HS-5 (cell line): ENCODE measurements around the gene REXO4.

ENCODE experiments used
- DNase-seq: peaks from one replicate; pipeline ENCODE4 v3.0.0-alpha.2; 2012; ENCODE audit warnings: low read depth

REXO4 gene

DNA sequence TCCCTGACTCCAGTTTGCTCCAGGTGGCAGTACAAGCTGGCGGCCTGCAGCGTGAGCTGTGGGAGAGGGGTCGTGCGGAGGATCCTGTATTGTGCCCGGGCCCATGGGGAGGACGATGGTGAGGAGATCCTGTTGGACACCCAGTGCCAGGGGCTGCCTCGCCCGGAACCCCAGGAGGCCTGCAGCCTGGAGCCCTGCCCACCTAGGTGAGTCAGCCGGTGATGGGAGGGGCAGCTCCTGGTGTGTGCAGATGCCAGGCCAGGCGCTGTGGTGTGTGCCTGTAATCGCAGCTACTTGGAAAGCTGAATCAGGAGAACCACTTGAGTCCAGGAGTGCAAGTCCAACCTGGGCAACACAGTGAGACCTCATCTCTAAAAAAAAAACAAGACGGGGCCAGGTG is 31.9 kb upstream of the REXO4 start:
- no peak for DNase-seq

DNA sequence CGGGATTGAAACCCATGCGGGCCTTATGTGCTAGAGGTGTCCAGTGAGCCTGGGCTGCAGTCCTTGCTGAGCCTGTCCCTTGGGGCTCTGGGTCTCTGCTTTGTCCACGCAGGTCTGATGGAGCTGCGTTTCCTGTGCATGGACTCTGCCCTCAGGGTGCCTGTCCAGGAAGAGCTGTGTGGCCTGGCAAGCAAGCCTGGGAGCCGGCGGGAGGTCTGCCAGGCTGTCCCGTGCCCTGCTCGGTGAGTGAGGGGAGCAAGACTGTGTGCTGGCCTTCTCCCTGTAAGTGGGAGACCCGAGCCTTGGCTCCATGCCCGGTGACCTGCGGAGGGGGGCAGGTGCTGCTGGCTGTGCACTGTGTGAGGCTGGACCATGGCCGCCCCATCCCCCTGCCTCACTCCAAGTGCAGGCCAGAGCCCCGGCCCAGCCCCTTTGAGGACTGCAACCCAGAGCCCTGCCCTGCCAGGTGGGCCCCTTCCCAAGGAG is 30.7 kb upstream of the REXO4 start:
- no peak for DNase-seq

DNA sequence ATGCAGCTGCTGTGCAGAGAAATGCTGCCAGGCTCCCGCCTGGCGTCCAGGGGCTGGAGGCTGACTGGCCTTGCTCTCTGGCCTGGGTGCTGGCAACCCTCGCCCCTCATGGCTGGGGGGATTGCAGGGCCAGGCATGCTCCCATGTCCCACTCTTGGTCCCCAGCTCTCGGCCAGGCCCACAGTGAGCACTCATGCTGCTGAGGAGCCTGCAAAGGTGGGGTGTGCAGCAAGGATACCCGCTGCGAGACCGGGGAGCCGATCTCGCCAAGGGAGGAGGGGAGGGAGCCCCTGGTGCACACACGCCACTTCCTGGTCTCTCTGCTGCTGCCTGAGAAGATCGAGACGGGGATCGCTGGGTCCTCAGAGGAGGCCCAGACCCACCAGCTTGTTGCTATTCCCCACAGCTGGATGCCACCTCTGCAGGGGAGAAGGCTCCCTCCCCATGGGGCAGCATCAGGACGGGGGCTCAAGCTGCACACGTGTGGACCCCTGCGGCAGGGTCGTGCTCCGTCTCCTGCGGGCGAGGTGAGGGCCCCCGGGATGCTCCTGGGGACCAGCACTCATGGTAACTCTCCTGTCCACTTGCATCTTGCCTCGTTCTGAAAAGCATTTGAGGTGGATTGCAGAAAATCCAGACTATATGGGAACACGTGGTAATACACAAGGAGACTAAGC is 27.6 kb upstream of the REXO4 start:
- DNase-seq: no peak

DNA sequence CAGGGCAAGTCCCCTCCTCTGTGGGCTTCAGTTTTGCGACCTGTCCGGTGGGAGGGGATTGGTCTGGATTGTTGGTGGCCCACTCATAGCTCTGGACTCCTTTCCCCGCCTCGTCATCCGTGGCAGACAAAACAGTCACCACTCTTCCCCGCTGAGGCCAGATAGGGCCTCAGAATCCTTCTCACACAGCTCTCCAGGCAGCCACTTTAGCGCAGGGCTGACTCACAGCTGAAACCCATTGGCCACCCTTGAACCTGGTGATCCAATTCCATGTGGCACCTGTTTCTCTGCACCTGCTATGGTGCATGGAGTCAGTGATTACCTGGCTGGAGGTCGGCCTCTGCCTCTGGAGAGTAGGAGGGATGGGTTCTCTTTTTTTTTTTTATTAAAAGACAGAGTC is 26.2 kb upstream of the REXO4 start:
- DNase-seq: no peak

DNA sequence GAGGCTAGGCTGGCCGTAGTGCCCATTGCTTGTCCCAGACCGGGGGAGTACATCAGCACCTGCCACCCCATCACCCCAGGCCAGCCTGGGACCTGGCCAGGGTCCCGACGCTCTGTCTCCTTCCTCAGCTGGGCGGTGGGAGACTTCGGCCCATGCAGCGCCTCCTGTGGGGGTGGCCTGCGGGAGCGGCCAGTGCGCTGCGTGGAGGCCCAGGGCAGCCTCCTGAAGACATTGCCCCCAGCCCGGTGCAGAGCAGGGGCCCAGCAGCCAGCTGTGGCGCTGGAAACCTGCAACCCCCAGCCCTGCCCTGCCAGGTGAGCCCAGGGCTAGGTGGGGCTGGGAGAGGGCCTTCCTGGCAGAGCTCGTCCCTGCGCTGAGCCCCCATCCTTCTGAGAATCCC is 25.4 kb upstream of the REXO4 start:
- no peak for DNase-seq

DNA sequence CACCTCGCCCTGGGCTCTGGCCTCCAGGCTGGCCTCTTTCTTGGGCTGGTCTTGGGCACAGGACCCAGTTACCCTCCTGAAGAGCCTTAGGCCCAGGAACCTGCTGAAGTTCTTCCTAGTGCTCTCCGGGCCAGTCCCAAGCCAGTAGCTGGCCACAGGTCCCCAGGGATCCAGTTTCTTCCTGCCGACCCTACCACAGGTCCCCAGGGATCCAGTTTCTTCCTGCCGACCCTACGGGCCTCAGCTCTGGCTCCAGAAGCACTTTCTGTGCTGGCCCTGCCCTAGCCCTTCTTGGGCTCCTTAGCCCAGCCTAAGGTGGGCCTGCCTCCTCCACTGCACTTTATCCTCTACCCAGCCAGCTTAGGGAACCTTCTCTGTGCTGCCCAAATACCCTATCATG is 23.8 kb upstream of the REXO4 start:
- DNase-seq: no peak

DNA sequence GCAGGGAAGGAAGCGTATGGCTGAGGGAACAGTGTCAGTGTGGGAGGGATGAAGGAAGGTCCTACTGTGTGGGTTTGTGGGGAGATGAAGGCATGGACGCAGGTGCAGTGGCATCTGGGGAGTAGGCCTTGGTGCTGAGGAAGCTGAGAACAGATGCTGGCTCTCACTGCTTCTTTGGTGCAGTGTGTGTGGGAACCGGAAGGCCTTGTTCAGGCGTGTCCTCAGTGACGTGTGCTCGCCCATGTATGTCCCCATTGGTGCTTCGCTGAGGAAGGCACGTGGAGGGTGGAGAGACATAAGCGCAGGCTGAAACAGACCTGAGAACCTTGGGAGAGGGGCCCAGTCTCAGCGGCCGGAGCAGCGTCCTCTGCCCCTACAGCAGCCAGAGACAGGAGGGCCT is 23.1 kb upstream of the REXO4 start:
- no peak for DNase-seq

DNA sequence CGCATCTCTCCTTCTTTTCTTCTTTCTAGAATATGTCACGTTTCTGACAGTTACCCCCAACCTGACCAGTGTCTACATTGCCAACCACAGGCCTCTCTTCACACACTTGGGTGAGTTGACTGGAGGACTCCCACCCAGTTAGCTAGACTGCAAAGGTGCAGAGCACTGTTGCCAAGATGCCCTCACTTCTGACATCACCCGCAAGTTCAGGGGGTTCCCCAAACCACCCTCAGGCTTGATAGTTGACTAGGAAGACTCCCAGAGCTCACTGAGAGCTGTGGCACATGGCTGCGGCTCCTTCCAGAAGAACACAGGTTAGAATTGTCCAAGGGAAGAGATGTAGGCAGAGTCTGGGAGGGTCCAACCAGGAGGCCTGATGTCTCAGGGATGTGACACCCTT is 21.5 kb upstream of the REXO4 start:
- DNase-seq: no peak

DNA sequence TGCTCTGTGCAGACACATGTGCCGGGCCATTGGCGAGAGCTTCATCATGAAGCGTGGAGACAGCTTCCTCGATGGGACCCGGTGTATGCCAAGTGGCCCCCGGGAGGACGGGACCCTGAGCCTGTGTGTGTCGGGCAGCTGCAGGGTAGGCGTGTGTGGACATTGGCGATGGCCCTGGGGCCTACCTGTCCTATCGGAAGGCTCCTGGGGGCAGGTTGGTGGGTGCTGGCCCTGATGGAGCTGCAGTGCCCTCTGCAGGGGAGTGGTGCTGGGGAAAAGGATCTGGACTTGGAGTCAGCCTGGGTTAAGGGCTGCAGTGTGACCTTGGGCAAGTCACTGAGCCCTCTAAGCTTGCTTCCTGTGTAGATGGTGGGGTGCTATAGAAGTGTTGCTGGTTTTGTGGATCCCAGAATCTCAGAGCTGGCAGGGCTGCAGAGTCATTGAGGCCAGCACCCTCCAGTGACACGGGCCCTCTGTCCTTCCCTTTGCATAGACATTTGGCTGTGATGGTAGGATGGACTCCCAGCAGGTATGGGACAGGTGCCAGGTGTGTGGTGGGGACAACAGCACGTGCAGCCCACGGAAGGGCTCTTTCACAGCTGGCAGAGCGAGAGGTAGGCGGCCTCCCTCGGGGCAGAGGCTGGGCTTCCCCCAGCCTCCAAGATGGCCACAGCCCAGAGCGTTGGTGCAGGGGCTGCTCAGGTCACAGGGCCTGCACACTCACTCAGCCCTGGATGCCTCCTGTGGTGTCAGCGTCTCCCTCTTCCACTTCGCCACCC is 20.1 kb upstream of the REXO4 start:
- DNase-seq: no peak

DNA sequence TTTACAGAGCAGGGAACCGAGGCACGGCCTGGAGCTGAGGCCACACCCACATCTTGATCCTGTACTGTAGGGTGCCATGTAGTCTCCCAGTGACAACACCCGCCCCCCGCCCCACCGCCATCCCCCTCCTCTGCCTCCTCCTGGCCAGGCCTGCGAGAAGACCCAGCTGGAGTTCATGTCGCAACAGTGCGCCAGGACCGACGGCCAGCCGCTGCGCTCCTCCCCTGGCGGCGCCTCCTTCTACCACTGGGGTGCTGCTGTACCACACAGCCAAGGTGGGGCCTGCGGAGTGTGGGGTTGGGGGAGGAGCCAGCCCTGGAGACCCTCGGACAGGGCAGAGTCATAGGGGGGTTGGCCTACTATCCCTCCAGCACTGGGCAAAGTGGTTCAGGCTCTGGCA is 18.9 kb upstream of the REXO4 start:
- no peak for DNase-seq

DNA sequence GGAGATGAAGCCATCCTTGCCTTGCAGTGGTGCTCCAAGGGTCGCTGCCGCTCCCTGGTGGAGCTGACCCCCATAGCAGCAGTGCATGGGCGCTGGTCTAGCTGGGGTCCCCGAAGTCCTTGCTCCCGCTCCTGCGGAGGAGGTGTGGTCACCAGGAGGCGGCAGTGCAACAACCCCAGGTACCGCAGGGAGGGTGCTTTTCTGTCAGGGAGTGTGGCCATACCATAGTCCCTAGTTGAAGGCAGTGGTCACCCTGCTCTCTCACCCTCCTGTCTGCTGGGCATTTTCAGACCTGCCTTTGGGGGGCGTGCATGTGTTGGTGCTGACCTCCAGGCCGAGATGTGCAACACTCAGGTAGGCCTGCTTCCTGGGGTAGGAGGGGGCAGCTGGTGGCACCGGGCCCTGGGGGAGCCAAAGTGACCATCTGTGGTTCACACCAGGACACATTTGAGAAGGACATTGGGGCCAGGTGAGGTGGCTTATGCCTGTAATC is 15.6 kb upstream of the REXO4 start:
- DNase-seq: no peak

DNA sequence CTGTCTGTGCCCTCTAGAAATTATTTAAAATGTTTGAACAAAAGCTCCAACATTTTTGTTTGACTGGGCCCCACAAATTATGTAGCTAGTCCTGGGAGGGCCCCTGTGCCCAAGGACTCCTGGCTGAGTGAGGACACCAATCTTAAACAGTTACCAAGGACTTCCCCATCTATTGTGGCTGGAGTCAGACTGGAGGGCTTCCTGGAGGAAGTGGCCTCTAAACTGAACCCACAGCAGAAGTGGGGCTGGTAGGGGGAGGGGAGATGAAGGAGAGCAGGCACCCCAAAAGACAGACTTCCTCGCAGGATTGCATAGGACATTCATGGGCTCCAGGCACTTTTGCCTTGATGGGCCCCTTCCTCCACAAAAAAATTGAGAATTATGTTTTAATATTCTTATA is 12.4 kb upstream of the REXO4 start:
- DNase-seq: no peak

DNA sequence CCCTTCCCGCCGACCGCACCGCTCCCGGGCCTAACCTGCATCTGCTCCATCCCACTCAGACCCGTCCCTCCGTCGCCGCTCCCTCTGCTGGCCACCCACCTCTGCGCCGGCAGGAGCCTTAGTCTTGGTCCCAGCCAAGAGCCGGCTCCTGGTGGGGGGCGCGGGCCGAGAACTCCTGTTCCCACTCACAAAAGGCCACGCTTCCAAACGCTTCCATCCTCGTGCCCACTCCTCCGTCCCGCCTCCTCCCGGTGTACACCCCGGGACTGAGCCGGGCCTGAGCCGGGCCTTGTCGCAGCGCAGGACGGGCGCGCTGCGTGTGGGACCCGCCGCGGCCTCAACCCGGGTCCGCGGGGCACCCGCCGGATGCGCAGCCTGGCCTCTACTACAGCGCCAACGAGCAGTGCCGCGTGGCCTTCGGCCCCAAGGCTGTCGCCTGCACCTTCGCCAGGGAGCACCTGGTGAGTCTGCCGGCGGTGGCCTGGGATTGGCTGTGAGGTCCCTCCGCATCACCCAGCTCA is 11.9 kb upstream of the REXO4 start:
- DNase-seq: no peak

DNA sequence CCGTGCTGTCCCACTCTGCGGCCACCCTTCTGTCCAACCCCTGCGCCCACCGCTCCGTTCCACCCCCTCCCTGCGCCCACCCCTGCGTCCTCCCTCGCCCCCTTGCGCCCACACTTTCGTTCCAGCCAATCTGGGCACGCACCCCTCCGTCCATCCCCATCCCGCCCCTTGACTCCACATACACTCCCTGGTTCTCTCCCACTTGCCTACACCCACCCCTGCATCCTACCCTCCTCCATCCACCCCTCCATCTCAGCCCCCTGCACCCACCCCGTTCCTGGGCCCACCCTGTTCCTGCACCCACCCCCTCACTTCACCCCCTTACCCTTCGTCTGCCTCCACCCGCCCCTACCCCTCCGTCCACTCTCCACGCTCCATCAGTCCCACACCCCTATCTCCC is 11.4 kb upstream of the REXO4 start:
- DNase-seq: no peak

DNA sequence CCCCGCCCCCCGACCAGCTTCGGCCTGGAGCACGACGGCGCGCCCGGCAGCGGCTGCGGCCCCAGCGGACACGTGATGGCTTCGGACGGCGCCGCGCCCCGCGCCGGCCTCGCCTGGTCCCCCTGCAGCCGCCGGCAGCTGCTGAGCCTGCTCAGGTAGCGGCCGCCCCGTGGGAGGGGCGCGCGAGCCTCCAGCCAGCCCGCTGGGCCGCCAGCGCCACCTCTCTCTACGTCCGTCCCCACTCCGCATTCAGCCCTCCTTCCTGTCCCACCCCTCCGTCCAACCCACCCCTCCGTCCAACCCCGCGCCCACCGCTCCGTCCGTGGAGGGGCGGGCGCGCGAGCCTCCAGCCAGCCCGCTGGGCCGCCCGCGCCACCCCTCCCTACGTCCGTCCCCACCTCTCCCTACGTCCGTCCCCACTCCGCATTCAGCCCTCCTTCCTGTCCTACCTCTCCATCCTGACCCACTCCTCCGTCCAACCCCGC is 10.8 kb upstream of the REXO4 start:
- DNase-seq: no peak

DNA sequence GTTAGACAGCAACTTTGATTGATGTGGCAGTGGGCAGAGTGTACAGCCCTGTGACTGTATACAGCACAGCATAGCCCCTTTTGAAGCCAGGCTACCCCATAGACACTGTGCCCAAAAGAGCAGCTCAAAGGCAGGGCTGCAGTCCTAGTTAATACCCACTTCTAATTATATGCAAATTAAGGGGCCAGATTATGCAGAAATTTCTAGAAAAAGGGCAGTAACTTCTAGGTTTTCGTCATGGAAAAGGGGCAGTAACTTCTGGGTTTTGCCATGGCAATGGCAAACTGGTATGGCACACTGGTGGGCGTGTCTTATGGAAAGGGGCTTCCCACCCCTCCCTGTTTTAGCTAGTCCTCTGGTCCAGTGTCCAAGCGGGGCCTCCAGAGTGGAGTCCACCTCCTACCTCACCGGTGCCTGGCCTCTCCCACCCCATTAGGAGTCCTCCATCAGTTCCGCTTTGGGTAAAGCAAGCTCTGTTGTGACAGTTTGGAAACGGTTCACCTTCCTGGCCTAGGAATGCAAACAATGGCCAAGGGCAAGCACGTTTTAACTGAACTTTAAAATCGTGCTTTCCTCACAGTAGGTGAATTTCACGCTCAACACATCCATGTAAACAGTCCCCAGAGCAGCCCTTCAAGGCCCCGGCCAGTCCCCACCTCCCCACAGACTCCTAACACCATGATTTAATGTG is 10.0 kb upstream of the REXO4 start:
- no peak for DNase-seq

DNA sequence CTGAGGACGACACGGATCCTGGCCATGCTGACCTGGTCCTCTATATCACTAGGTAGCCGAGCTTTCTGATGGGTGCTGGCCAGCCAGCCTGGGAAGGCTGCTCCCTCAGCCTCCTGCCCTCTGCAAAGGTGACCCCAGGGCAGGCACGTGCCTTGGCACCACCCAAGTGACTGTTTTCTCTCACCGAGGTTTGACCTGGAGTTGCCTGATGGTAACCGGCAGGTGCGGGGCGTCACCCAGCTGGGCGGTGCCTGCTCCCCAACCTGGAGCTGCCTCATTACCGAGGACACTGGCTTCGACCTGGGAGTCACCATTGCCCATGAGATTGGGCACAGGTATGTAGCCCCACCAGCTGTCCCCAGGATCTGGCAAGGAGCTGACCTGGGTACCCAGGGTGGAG is 8.2 kb upstream of the REXO4 start:
- no peak for DNase-seq

DNA sequence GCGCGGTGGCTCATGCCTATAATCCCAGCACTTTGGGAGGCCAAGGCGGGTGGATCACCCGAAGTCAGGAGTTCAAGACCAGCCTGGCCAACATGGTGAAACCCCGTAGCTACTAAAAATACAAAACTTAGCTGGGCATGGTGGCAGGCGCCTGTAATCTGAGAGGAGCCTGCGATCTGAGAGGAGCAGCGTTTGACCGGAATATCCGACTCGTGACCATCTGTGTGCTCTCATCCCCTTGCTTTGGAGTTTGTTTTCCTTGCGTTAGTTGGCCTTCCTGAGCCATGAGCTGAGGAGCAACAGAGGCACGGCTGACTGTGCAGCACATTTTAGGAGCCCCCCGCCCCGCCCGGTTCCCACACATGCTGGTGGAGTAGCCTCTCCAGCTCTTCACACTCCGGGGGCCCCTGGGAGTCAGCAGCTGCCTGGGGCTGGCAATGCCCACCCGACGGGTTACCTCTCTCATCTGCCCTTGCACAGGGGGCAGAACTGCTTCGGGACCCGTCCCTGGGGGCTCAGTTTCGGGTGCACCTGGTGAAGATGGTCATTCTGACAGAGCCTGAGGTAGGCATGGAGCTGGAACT is 7.3 kb upstream of the REXO4 start:
- no peak for DNase-seq

DNA sequence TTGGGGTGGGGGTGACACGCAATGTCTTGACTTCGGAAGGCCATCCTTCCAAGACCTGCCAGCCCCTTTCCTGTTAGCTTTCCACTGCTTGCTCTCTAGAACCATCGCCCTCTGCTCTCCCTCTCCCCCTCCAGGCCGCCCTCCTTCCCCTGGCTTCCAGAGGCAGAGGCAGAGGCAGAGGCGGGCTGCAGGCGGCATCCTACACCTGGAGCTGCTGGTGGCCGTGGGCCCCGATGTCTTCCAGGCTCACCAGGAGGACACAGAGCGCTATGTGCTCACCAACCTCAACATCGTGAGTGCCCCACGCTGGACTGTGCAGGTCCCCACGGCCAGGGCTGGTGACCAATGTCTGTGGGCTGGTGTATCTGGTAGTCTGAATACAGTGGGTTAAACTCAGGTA is 6.4 kb upstream of the REXO4 start:
- DNase-seq: no peak

DNA sequence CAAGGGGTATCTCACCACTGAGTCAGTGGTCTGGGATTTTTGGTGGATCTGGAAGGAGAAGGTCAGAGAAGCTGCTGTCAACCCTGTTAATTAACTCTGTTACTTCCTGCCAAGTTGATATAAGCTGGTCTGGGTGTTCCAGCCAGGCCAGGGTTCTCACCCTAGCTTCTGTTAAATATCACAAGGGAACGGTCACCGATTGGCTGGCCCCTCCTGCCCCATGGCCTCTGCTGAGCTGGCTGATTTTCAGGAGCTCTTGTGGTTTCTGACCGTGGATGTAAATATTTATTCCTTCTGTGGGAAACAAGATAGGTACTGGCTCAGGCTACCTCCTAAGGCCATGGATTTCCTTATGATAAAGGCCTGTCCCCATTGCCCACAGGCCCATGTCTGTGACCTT is 5.4 kb upstream of the REXO4 start:
- no peak for DNase-seq

DNA sequence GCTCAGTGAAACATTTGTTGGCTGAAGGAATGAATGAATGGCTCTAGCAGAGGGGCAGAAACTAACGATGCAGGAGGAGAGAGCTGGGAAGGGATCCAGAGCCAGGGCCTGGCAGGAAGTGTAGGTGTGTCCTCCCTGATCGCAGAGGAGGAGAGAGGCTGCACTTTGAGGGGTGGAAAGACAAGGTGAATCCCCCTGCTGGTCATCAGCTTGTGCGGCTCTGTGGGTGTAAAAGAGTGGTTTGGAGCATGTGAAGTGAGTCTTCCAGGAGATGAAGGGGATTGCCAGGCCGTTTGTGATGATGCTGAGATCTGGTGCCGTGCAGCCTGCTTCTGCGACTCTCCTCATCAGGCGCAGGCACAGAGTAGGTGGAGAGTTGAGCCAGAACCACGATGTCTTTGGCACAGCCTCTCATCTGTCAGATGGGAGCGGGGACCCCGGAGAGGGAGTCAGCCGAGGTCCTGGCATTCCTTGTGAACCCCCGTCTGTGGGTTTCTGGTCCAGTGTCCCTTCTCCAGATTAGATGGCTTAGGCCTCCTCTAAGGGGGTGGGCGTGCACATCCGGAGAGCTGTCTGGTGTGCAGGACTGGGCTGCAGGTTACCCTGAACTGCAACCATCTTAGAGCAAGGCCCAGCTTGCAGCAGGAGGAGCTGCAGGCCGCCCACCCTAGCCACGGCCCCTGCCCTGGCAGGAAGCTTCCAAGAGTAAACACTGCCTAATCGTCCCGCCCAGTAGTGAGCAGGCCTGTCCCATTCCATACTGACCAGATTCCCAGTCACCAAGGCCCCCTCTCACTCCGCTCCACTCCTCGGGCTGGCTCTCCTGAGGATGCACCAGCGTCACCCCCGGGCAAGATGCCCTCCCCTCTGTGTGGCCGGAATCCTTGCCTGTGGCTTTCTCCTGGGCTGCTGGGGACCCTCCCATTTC is 4.1 kb upstream of the REXO4 start, which contains the start of gene ADAMTS13:
TSS of gene ADAMTS13 (plus strand) at position 753 of the 928 bp plus-strand sequence. CDS start at position 830, 77 bp downstream.
- no peak for DNase-seq
